Measurements from ENCODE around the gene ISCA2.

DNA sequence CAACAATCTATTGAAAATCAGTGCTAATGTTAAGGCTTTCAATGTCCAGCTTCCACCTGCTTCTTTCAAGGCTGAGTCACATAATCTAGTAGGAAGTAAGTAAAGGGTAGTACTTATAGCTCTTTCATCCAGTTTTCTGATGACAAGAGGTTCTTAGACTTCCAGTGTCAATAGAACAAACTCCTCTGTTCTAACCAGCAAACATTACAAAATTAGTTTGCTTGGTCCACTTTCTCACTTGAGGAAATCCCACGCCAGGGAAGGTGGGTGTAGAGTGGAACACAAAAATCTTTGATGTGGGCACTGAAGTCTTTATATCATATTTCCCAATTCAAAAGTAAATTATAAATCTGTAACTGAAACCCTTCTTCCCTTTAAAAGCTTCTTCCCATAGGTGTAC, 3.1 kb upstream of the ISCA2 start:
- TF ChIP-seq SP1 (IDR thresholded peaks at IDR 0.05) (no peak), ELF4 (IDR thresholded peaks at IDR 0.05) (no peak), ARNT (IDR thresholded peaks at IDR 0.05) (no peak), FOXA1 (IDR thresholded peaks at IDR 0.05) (no peak), FOXK2 (IDR thresholded peaks at IDR 0.05) (no peak)

All from HEK293T (cell line).